PFSK-1 (cell line): Measurements from ENCODE around the gene KIF17.

ENCODE experiments used
- FOXP2 ChIP-seq: optimal IDR thresholded peaks from 2 replicates; pipeline ENCODE3; 2011; ENCODE audit warnings: borderline replicate concordance, control low read depth, inconsistent platforms; ENCODE audit not compliant: insufficient read depth; ENCODE audit errors: extremely low read length, extremely low read depth
- POLR2AphosphoS5 ChIP-seq: IDR thresholded peaks from 2 replicates; pipeline ENCODE4 v1.6.1; 2012; ENCODE audit warnings: low read depth, mild to moderate bottlenecking, control low read depth, low read length, moderate library complexity
- REST ChIP-seq, 2 experiments: IDR thresholded peaks; 2 replicates each; pipeline versions ENCODE4 v1.6.1 to v1.8.0; 2011 to 2012; ENCODE audit warnings: low read depth in 2 of 2, low read length in 2 of 2, control low read depth in 1 of 2, inconsistent platforms in 1 of 2, mild to moderate bottlenecking in 1 of 2, moderate library complexity in 1 of 2; ENCODE audit not compliant: insufficient read depth in 1 of 2
- SIN3A ChIP-seq: IDR thresholded peaks from 2 replicates; pipeline ENCODE4 v1.6.1; 2012; ENCODE audit warnings: mild to moderate bottlenecking, low read length, moderate library complexity, borderline replicate concordance; ENCODE audit not compliant: insufficient read depth
- TAF1 ChIP-seq: IDR thresholded peaks from 2 replicates; pipeline ENCODE4 v1.6.1; 2012; ENCODE audit warnings: low read length, control low read depth, borderline replicate concordance; ENCODE audit not compliant: insufficient read depth

The KIF17 gene

GRCh38 chr1:20665726-20666125 is 52.1 kb downstream of the KIF17 start:
- no peak for TF ChIP-seq REST (IDR thresholded peaks at IDR 0.05; ENCODE audit: insufficient read depth in 1 of 2, low read depth in 2 of 2, low read length in 2 of 2)
- TF ChIP-seq POLR2AphosphoS5 = no peak
- no peak for TF ChIP-seq SIN3A
- no peak for TF ChIP-seq FOXP2
- TF ChIP-seq TAF1 = no peak

- TF ChIP-seq POLR2AphosphoS5 (no peak), TAF1 (no peak), SIN3A (no peak), FOXP2 (no peak)
These were observed 53.7 kb downstream of the KIF17 start for GRCh38 chr1:20663969-20664715.

- TF ChIP-seq POLR2AphosphoS5 (no peak), FOXP2 (no peak), TAF1 (no peak), SIN3A (no peak), REST (IDR thresholded peaks at IDR 0.05; ENCODE audit: insufficient read depth in 1 of 2, low read depth in 2 of 2, low read length in 2 of 2) (no peak)
These were observed 54.4 kb downstream of the KIF17 start for GRCh38 chr1:20663365-20663764.

GRCh38 chr1:20662110-20662475 is 55.7 kb downstream of the KIF17 start:
- TF ChIP-seq POLR2AphosphoS5 (0 out of 2 replicates have a peak, but pooled peaks have one; percentile 8), SIN3A (no peak)

GRCh38 chr1:20661207-20662109 is 56.3 kb downstream of the KIF17 start, which contains the start of gene DDOST:
Gene DDOST (minus strand): TSS chr1:20661369. CDS start chr1:20661350, 19 bp downstream.
- TF ChIP-seq TAF1 (peak; percentile 64; the same call in 1 of the 2 replicates), REST (IDR thresholded peaks at IDR 0.05; ENCODE audit: insufficient read depth in 1 of 2, low read depth in 2 of 2, low read length in 2 of 2) (no peak), SIN3A (0 out of 2 replicates have a peak, but pooled peaks have one; percentile 53), FOXP2 (peak; percentile 36), POLR2AphosphoS5 (peak; percentile 89)

GRCh38 chr1:20660847-20661206 is 57.0 kb downstream of the KIF17 start:
- TF ChIP-seq FOXP2 = no peak
- TF ChIP-seq POLR2AphosphoS5 = no peak
- TF ChIP-seq SIN3A = no peak
- TF ChIP-seq REST (IDR thresholded peaks at IDR 0.05; ENCODE audit: insufficient read depth in 1 of 2, low read depth in 2 of 2, low read length in 2 of 2) = no peak
- TF ChIP-seq TAF1 = no peak
